BE2C (cell line): ENCODE measurements around the gene CHCHD6.

Experiments
- DNase-seq: peaks from one replicate; pipeline ENCODE4 v3.0.0-alpha.2; 2020
- H3K27me3 ChIP-seq: fragments of 250-450 bp; sonication (Bioruptor Pico); 2 replicates; pipeline ENCODE4 v1.5.1; 2020; ENCODE audit warnings: mild to moderate bottlenecking
- H3K36me3 ChIP-seq: fragments of 250-450 bp; sonication (Bioruptor Pico); 2 replicates; pipeline ENCODE4 v1.5.1; 2020; ENCODE audit warnings: mild to moderate bottlenecking
- H3K4me1 ChIP-seq: fragments of 250-450 bp; sonication (Bioruptor Pico); 2 replicates; pipeline ENCODE4 v1.5.1; 2020
- H3K4me3 ChIP-seq: 2 replicates; pipeline ENCODE4 v1.5.1; 2011; ENCODE audit warnings: low read depth, low read length
- H3K9me3 ChIP-seq: fragments of 250-450 bp; sonication (Bioruptor Pico); 2 replicates; pipeline ENCODE4 v1.5.1; 2020
- TF ChIP-seq, protein P1 (sequence below): IDR thresholded peaks from 2 replicates; pipeline ENCODE4 v1.5.1; 2012; ENCODE audit warnings: mild to moderate bottlenecking, low read depth, low read length

Gene CHCHD6

GRCh38 chr3:126883241-126883640 lies 179.2 kb downstream of the CHCHD6 start:
- Histone ChIP-seq H3K9me3 (no peaks in the 10 kb centered on the region), H3K27me3 (no peaks in the 10 kb centered on the region), H3K4me3 (no peak overlapping the region), H3K36me3 (no peaks in the 10 kb centered on the region), H3K4me1 (peaks cover 30% of the 10 kb centered on the region)
- DNase-seq, result no peak
- TF ChIP-seq, protein P1, sequence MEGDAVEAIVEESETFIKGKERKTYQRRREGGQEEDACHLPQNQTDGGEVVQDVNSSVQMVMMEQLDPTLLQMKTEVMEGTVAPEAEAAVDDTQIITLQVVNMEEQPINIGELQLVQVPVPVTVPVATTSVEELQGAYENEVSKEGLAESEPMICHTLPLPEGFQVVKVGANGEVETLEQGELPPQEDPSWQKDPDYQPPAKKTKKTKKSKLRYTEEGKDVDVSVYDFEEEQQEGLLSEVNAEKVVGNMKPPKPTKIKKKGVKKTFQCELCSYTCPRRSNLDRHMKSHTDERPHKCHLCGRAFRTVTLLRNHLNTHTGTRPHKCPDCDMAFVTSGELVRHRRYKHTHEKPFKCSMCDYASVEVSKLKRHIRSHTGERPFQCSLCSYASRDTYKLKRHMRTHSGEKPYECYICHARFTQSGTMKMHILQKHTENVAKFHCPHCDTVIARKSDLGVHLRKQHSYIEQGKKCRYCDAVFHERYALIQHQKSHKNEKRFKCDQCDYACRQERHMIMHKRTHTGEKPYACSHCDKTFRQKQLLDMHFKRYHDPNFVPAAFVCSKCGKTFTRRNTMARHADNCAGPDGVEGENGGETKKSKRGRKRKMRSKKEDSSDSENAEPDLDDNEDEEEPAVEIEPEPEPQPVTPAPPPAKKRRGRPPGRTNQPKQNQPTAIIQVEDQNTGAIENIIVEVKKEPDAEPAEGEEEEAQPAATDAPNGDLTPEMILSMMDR, result no peak

DNA sequence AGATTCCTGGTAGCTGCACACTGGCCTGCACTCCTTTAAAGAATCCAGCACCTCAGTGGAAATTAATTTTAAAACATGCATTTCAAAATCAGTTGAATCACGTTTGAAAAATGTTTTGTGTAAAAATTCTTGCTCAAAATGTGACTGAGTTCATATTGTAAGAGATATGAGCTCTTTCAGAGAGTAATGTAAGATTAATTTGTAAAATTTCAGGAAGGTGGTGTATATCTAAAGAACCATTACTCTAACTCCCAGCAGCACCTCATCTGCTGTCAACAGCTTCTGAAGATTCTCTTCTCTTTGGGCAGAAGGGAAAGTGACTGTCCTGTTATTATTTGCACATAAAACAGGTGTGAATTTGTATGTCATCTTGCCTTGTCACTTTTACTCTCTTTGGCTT lies 181.4 kb downstream of the CHCHD6 start:
- DNase-seq, result no peak
- no peaks in the 10 kb centered on the region for H3K36me3 ChIP-seq
- H3K27me3 ChIP-seq, result no peaks in the 10 kb centered on the region
- H3K4me1 ChIP-seq, result peaks cover 22% of the 10 kb centered on the region
- no peaks in the 10 kb centered on the region for H3K9me3 ChIP-seq
- no peak overlapping the region for H3K4me3 ChIP-seq
- TF ChIP-seq, protein P1, result no peak

GRCh38 chr3:126886217-126886616 lies 182.2 kb downstream of the CHCHD6 start:
- H3K4me3 ChIP-seq, result no peak overlapping the region
- no peaks in the 10 kb centered on the region for H3K9me3 ChIP-seq
- H3K27me3 ChIP-seq, result no peaks in the 10 kb centered on the region
- no peak for DNase-seq
- TF ChIP-seq, protein P1, result no peak
- H3K36me3 ChIP-seq, result no peaks in the 10 kb centered on the region
- H3K4me1 ChIP-seq, result peaks cover 22% of the 10 kb centered on the region

- Histone ChIP-seq H3K27me3 (no peaks in the 10 kb centered on the region), H3K9me3 (no peaks in the 10 kb centered on the region), H3K36me3 (no peaks in the 10 kb centered on the region), H3K4me3 (no peak overlapping the region), H3K4me1 (peaks cover 22% of the 10 kb centered on the region)
- TF ChIP-seq, protein P1, result no peak
- no peak for DNase-seq
Measured at GRCh38 chr3:126887686-126888085, 183.6 kb downstream of the CHCHD6 start.

- TF ChIP-seq, protein P1, result no peak
- Histone ChIP-seq H3K36me3 (no peaks in the 10 kb centered on the region), H3K4me3 (no peak overlapping the region), H3K9me3 (no peaks in the 10 kb centered on the region), H3K27me3 (no peaks in the 10 kb centered on the region), H3K4me1 (peaks cover 22% of the 10 kb centered on the region)
- DNase-seq, result no peak
Measured at GRCh38 chr3:126888186-126888760, 184.2 kb downstream of the CHCHD6 start.

- Histone ChIP-seq H3K4me3 (no peak overlapping the region), H3K4me1 (peaks cover 22% of the 10 kb centered on the region), H3K36me3 (no peaks in the 10 kb centered on the region), H3K27me3 (no peaks in the 10 kb centered on the region), H3K9me3 (no peaks in the 10 kb centered on the region)
- no peak for DNase-seq
- TF ChIP-seq, protein P1, result no peak
Measured at GRCh38 chr3:126889276-126890201, 185.5 kb downstream of the CHCHD6 start.
